ENCODE results near the gene ADPRM. TPM values are rescaled to one million over a fixed set of nuclear protein-coding genes. Genes with fewer than 3 reads are reported as not detected.

The ADPRM gene
- total RNA-seq, 1 experiment from 2014 or later = 5.1 TPM

- H3K27me3 Mint-ChIP-seq (ENCODE audit: low read depth) = no peaks in the 10 kb centered on the region
- Histone ChIP-seq H4K5ac (ENCODE audit: insufficient read length, low read depth, low read length) (no peak overlapping the region), H3K18ac (ENCODE audit: insufficient read length, low read depth, low read length) (no peak overlapping the region), H2BK15ac (ENCODE audit: low read depth, low read length) (no peak overlapping the region), H3K4me1 (ENCODE audit: insufficient read depth, low read length) (no peaks in the 10 kb centered on the region), H3K56ac (ENCODE audit: insufficient read length, low read depth, low read length) (no peak overlapping the region), H3K4ac (ENCODE audit: low read depth, low read length) (no peak overlapping the region), H3T11ph (ENCODE audit: low read length) (no peak overlapping the region), H4K20me1 (ENCODE audit: control insufficient read depth, insufficient read depth, insufficient read length) (no peaks in the 10 kb centered on the region), H2BK12ac (ENCODE audit: insufficient read length, low read depth, low read length) (no peak overlapping the region), H3K9me3 (ENCODE audit: control insufficient read depth, low read depth, low read length) (no peaks in the 10 kb centered on the region), H3K23ac (ENCODE audit: insufficient read length, low read depth, low read length) (no peak overlapping the region), H2BK20ac (ENCODE audit: low read depth, low read length, poor library complexity, severe bottlenecking) (no peak overlapping the region), H2BK120ac (ENCODE audit: low read depth, low read length, poor library complexity, severe bottlenecking) (no peak overlapping the region), H2AFZ (ENCODE audit: low read length) (no peak overlapping the region), H4K91ac (ENCODE audit: insufficient read length, low read depth, low read length) (no peak overlapping the region), H3K79me1 (ENCODE audit: insufficient read depth, low read depth, low read length, poor library complexity, severe bottlenecking) (no peaks in the 10 kb centered on the region), H3K27me3 (ENCODE audit: insufficient read depth, low read length) (no peaks in the 10 kb centered on the region), H3K27ac (ENCODE audit: insufficient read length, low read depth, low read length) (no peak overlapping the region), H3K79me2 (ENCODE audit: insufficient read depth, low read length) (no peaks in the 10 kb centered on the region), H3K9ac (ENCODE audit: extremely low read depth, insufficient read length, low read length) (no peak overlapping the region), H3K23me2 (ENCODE audit: insufficient read length, low read depth, low read length, poor library complexity, severe bottlenecking) (no peaks in the 10 kb centered on the region), H2AK5ac (ENCODE audit: insufficient read length, low read length) (no peak overlapping the region), H3K4me2 (ENCODE audit: insufficient read depth, insufficient read length, low read length) (no peak overlapping the region), H2BK5ac (ENCODE audit: insufficient read length, low read length) (no peak overlapping the region), H4K8ac (replicated peaks; ENCODE audit: insufficient read length, low read depth, low read length) (no peak overlapping the region), H3K14ac (ENCODE audit: insufficient read depth, low read length) (no peak overlapping the region)
- TF ChIP-seq, protein P1, sequence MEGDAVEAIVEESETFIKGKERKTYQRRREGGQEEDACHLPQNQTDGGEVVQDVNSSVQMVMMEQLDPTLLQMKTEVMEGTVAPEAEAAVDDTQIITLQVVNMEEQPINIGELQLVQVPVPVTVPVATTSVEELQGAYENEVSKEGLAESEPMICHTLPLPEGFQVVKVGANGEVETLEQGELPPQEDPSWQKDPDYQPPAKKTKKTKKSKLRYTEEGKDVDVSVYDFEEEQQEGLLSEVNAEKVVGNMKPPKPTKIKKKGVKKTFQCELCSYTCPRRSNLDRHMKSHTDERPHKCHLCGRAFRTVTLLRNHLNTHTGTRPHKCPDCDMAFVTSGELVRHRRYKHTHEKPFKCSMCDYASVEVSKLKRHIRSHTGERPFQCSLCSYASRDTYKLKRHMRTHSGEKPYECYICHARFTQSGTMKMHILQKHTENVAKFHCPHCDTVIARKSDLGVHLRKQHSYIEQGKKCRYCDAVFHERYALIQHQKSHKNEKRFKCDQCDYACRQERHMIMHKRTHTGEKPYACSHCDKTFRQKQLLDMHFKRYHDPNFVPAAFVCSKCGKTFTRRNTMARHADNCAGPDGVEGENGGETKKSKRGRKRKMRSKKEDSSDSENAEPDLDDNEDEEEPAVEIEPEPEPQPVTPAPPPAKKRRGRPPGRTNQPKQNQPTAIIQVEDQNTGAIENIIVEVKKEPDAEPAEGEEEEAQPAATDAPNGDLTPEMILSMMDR (conservative IDR thresholded peaks at IDR 0.05) = no peak
- H3K9me3 Mint-ChIP-seq = no peaks in the 10 kb centered on the region
- peaks cover 0 to 13% (median 5%) of the 10 kb centered on the region in 3 experiments; a peak in 4 of 7 replicates for H3K36me3 Mint-ChIP-seq (ENCODE audit: insufficient read depth in 1 of 3, low read depth in 3 of 3)
- DNase-seq = no peak
- no peak overlapping the region for H3K4me3 Mint-ChIP-seq
- no CpG with 5 or more reads among the region's 10 CpGs for WGBS (ENCODE audit: extremely low coverage, insufficient read length, low lambda C conversion rate)
- no peak overlapping the region; a peak in 1 of 7 replicates for H3K27ac Mint-ChIP-seq
- H3K4me1 Mint-ChIP-seq = no peaks in the 10 kb centered on the region
These were observed 18.8 kb downstream of the ADPRM start for GRCh38 chr17:10716218-10716617.
